HG03378 (cell line): ENCODE measurements around the gene ARHGAP26.
"Not testable (repeated sequence)": the region's sequence is repeated elsewhere in the genome, so short reads cannot be mapped to it uniquely, and the experiment has no call there.

Experiments
- ATAC-seq: cut with Tn5 transposase; IDR thresholded peaks from one replicate; pipeline ENCODE4 v1.9.1; 2021; ENCODE audit warnings: mild to moderate bottlenecking, moderate library complexity; ENCODE audit not compliant: unreplicated experiment

ARHGAP26 gene

DNA sequence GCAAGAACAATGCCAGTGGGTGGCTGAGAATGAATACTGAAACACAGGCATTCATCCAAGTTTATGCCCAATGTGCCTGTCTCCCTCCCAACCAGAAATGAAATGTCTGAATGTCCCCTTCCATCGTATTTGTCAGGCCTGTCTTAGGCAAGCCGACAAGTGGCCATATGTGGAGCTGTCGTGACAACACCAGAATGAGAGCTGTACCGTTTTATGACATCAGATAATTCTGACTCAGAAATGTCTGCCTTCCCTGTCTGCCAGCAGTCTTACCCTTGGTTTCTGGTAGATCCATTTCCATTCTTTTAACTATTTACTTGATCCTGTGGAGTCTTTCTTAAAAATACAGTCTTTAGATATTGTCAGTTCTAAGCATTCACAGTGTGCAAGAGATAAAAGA lies 421.5 kb downstream of the ARHGAP26 start:
- ATAC-seq: no peak

DNA sequence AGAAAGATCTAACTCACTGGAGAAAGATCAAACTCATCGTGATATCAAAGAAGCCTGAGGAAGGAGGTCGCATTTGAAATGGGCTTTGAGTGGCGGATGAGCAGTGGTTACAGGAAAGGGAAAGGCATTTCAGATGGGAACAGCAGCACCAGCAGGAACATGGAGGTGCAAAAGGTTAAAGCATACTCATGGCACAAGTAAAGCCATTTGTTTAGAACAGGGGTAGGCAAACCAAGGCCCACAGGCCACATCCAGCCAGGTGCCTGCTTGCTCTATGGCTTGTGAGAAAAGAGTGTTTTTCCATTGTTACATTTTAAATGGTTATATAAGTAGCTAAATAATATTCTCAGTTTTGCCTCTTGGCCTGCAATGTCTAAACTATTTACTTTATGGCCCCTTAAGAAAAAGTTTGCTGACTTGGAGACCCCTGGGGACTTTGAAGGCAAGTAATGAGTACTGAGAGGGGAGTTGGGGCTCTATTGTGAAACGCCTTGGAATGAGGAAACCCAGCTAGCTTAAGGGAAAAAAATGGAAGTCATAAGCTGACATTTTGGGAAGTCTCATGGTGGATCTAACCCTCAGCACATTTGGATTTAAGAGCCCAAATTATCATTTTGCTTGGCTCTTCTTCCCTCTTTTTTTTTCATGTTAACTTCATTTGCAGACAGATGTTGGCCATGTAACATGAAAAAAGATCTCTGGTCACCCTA lies 422.2 kb downstream of the ARHGAP26 start:
- no peak for ATAC-seq

- no peak for ATAC-seq
These were observed 424.0 kb downstream of the ARHGAP26 start for GRCh38 chr5:143194206-143194605.

- no peak for ATAC-seq
These were observed 424.5 kb downstream of the ARHGAP26 start for GRCh38 chr5:143194713-143195112.

- no peak for ATAC-seq
These were observed 425.3 kb downstream of the ARHGAP26 start for GRCh38 chr5:143195491-143195890.

- ATAC-seq: no peak
These were observed 426.6 kb downstream of the ARHGAP26 start for GRCh38 chr5:143196601-143197259.

DNA sequence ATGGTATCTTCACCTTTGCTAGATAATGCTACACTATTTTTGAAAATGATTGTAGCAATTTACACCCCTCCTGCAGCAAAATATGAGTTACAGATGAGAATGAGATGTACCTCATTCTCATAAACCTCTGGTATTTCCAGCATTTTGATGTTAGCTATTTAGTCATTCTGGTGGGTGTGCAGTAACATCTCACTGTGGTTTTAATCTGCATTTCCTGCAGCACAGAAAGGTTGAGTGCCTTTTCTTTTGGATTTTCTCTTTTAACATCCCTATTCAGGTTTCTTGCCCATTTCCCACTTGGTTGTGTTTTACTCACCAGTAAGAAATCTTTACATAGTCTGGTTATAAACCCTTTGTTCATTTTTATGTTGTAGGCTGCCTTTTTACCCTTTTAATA lies 427.1 kb downstream of the ARHGAP26 start:
- ATAC-seq: no peak

GRCh38 chr5:143198332-143198731 lies 428.2 kb downstream of the ARHGAP26 start:
- ATAC-seq: no peak

- ATAC-seq: no peak
These were observed 429.0 kb downstream of the ARHGAP26 start for GRCh38 chr5:143199161-143199560.

DNA sequence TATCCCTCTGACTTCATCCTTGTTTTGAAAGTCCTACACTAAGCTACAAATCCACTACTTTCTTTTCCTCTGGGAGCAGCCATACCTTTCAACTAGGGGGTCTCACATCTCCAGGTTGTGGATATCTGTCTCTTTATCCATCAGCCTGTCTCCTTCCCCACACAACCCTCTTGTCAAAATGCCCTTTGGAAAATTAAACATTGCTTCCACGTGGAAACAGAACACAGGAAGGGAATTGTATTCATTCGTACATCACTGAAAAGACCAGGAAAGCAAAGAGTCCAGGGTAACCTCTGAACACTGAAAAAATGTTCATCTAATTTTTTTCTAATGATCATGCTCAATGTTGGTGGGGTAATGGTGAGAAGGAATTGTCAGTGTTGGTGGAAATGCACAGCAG lies 429.7 kb downstream of the ARHGAP26 start:
- ATAC-seq: no peak

GRCh38 chr5:143200781-143201398 lies 430.7 kb downstream of the ARHGAP26 start:
- ATAC-seq: no peak

DNA sequence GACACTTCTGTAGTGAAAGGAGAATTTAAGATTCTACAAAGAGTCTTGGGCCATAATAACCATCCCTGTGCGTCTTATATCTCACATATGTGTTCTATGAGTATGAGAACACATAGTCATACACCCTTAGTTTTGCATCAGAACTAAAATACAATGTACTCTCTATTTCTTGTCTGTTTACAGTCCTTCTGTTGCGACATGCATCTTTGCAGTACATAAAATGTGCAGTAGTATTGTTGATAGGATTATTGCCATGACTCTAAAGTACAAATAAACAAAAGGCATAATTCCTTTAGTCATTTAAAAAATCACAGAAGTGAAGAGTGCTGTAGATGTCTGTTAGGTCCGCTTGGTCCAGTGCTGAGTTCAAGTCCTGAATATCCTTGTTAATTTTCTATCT lies 431.4 kb downstream of the ARHGAP26 start:
- ATAC-seq: no peak

GRCh38 chr5:143203301-143203956 lies 433.3 kb downstream of the ARHGAP26 start:
- not testable (repeated sequence) for ATAC-seq

GRCh38 chr5:143204474-143205246 lies 434.5 kb downstream of the ARHGAP26 start:
- no peak for ATAC-seq

- no peak for ATAC-seq
These were observed 435.2 kb downstream of the ARHGAP26 start for GRCh38 chr5:143205386-143205785.

DNA sequence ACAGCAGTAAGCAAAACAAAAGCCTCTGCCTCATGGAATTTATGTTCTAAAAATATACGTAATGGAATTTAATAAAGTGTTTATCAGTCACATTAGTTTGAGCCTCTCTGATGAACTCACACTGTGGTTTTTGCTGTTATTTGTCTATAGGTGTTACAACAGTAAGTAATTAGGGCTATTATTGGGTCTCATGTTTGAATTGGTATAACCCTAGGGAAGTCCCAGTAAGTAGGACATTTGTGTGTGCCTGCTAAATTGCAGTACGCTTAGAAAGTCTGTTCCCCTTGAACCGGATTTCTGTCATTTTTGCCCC lies 435.7 kb downstream of the ARHGAP26 start:
- ATAC-seq: no peak

GRCh38 chr5:143206196-143207053 lies 436.2 kb downstream of the ARHGAP26 start:
- ATAC-seq: peak; percentile 61

DNA sequence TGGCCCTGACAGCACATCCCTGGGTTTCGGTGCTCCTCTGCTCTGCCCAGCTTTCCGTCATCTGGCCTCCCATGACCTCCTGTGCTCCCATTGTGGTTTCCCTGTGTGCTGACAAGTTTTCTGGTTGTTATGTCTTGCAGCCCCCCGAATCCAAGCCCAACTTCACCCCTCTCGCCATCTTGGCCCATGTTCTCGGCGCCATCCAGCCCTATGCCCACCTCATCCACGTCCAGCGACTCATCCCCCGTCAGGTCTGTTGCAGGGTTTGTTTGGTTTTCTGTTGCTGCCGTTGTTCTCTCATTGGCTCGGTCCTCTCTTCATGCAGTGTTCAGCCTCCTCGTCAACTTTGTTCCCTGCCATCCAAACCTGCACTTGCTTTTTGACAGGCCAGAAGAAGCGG lies 436.9 kb downstream of the ARHGAP26 start:
- no peak for ATAC-seq

DNA sequence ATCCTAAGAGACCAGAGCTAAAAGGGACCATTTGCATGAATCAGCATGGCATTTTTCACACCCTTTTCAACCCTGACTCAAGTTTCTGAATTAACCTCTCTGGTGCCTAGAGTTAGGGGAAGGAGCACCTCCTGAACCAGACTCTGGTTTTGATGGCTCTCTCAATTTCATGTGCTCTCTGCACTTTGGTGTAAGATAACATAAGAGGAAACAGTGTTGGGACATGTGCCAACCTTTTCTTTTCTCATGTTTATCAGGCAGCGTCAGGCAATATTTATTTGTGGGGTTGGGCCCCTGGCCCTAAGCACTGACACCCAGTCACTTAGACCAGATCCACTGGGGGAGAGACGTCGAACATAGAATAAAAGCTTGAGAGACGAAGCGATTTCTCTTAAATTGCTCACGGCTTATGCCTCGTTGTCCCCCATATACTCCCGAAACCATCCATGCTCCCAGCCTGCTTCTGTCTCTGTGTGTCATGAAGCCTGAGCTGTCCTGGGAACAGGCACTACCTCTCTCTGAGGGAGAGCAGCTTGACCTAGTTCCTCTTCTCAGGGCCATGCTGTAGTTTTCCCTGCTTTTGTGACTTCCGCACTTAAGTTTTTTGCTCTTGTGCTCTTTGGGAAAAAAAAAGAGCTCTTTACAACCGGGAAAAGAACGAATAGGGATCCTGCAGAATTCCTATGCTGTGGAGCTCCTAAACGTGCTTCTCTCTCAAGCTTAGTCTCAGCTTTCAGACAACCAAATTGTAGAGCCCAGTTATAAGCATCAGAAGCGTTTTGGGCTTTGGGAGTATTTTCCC lies 437.6 kb downstream of the ARHGAP26 start:
- ATAC-seq: no peak

GRCh38 chr5:143208365-143208641 lies 438.1 kb downstream of the ARHGAP26 start:
- no peak for ATAC-seq
